GM10248 (cell line): ENCODE measurements around the gene DEPDC4.

Experiments
- CTCF ChIA-PET: fragments of 300-600 bp; sonication (Branson Sonifier 250); formaldehyde crosslinking; extraction: SDS; loops from one replicate; lab custom pipeline; 2021; ENCODE audit warnings: antibody characterized with exemption; lab: Yijun Ruan, JAX
- POLR2A ChIA-PET: fragments of 350-650 bp; sonication (Branson Sonifier 250); formaldehyde crosslinking; extraction: SDS; loops from one replicate; lab custom pipeline; 2020; ENCODE audit warnings: antibody characterized with exemption; lab: Yijun Ruan, JAX
- DNase-seq: peaks from one replicate; pipeline ENCODE4 v3.0.0; 2012; ENCODE audit errors: extremely low spot score
- TF ChIP-seq, protein P1 (sequence below): IDR thresholded peaks from 2 replicates; pipeline ENCODE4 v1.5.1; 2012; ENCODE audit warnings: mild to moderate bottlenecking, low read depth; ENCODE audit errors: extremely low read depth, missing control alignments, control extremely low read depth

The DEPDC4 gene

DNA sequence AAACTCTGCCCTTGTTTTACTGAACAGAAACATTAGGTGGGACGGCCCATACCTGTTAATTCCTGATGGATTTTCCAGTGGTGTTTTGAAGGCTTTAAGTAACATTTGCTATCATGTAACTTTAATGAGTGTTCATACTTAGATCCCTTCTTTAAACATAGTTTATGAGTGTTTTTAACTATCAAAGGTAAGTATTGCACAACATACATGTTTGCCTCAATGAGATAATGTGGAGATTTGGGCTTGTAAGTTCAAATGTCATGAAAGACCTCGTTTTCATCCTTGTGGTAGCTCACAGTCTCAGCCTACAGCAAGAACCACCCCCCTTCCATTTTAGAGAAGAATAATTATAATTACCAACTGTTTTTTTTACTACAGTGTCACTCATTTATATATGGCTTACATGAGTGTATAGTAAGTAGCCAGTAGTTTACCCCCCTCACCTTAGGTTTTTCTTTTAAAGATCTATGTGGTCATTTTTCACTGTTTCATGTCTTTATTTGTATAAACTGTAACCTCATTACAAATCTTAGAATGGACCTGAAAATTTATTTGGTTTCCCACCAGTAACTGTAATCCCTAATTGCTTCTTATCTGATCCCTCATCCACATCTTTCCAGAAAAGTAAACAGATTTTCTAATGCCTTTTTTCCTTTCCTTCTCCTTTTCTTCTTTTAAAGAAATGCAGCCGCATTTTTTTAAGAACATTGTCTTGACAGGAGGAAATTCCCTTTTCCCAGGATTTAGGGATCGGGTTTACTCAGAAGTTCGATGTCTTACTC, 47.4 kb downstream of the DEPDC4 start:
- ChIA-PET CTCF (no interaction called here), POLR2A (no interaction called here)
- TF ChIP-seq, protein P1, sequence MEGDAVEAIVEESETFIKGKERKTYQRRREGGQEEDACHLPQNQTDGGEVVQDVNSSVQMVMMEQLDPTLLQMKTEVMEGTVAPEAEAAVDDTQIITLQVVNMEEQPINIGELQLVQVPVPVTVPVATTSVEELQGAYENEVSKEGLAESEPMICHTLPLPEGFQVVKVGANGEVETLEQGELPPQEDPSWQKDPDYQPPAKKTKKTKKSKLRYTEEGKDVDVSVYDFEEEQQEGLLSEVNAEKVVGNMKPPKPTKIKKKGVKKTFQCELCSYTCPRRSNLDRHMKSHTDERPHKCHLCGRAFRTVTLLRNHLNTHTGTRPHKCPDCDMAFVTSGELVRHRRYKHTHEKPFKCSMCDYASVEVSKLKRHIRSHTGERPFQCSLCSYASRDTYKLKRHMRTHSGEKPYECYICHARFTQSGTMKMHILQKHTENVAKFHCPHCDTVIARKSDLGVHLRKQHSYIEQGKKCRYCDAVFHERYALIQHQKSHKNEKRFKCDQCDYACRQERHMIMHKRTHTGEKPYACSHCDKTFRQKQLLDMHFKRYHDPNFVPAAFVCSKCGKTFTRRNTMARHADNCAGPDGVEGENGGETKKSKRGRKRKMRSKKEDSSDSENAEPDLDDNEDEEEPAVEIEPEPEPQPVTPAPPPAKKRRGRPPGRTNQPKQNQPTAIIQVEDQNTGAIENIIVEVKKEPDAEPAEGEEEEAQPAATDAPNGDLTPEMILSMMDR, result no peak
- no peak for DNase-seq

DNA sequence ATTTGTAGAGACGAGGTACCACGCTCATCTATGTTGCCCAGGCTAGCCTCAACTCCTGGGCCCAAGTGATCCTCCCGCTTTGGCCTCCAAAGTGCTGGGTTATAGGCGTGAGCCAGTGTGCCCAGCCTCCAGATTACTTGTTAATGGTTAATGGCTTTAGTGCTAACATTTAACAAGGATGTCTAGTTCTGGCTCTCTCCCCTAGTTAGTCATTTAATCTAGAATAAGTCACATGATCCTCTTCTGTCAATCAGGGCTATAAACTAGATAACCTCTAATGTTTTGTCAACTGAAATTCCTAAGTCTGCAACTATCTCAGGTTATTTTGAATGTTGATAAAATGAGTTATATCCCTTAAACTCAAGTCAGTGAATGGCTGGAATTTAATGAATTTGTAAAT, 50.5 kb downstream of the DEPDC4 start:
- POLR2A ChIA-PET, result no interaction called here

DNA sequence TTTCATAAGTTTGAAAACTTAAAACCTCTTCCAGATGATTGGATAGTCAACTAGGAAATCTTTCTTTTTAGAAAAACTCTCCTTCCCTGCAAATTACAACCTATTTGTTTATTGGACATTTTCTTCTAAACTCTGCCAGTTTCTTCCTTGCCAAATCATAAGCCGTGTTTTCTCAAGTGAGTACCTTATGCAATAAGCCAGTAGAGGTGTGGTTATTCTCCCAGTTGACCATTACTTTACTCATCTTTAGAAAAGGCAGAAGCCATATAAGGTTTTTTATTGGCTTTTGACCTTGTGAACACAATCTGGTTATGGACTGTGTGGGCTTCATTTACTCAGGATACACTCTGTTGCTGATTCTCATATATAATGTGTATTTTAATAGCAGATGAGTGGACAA, 51.7 kb downstream of the DEPDC4 start:
- DNase-seq, result no peak
- POLR2A ChIA-PET, result no interaction called here
- TF ChIP-seq, protein P1, result no peak
- CTCF ChIA-PET, result no interaction called here

More for the DNA sequence above, 50.5 kb downstream of the DEPDC4 start:
- no peak for DNase-seq
- CTCF ChIA-PET, result no interaction called here
- TF ChIP-seq, protein P1, result no peak

DNA sequence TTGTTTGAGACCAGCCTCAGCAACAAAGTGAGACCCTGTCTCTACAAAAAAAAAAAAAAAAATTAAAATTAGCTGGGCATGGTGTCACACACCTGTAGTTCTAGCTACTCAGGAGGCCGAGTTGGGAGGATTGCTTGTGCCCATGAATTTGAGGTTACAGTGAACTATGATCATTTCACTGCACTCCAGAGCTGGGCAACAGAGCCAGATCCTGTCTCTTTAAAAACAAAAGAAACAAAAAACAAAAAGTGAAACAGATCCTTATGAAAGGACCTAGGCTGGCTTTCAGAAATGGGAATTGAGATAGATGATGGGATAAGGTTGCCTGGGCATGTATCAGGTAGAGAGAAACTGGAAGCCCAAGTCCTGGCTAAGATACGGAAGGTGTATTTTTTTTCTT, 52.4 kb downstream of the DEPDC4 start:
- DNase-seq, result no peak
- TF ChIP-seq, protein P1, result no peak
- POLR2A ChIA-PET, result interaction anchor here (0.7 kb wide), 1 partner anchor 54 kb away, joined by 3 read pairs; no protein-coding TSS in a partner anchor
- CTCF ChIA-PET, result interaction anchor here (1.5 to 2.1 kb wide), 2 partner anchors 14 to 15 kb away, joined by 3 to 10 read pairs; partner anchors contain the start of gene ACTR6

- ChIA-PET CTCF (interaction anchor here (0.7 to 2.1 kb wide), 4 partner anchors 11 to 59 kb away, joined by 3 to 10 read pairs (median 4); partner anchors contain the start of gene ACTR6), POLR2A (no interaction called here)
- TF ChIP-seq, protein P1, result no peak
- DNase-seq, result no peak
Measured at GRCh38 chr12:100213016-100213891, 53.6 kb downstream of the DEPDC4 start.

DNA sequence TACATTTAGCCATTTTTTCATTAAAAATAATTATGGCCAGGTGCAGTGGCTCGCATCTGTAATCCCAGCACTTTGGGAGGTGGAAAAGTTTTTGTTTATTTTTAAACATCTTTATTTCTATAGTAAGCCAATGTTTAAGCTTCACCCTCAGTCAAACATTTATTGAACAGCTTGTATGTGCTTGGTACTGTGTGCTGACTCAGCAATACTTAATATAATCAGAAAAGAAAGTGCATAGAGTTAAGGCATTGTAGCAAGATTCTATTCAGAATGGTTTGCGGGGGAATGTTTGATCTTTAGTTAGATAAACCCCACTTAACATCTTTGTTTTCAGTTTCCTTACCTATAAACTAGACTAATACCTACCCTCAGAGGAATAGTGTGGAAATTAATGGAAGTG, 55.2 kb downstream of the DEPDC4 start:
- TF ChIP-seq, protein P1, result no peak
- ChIA-PET POLR2A (no interaction called here), CTCF (interaction anchor here (1.1 to 1.5 kb wide), 2 partner anchors 10 to 23 kb away, joined by 3 to 4 read pairs; no protein-coding TSS in a partner anchor)
- no peak for DNase-seq
